Measurements from ENCODE around the gene MCM3AP.
"Not testable (repeated sequence)": the region's sequence is repeated elsewhere in the genome, so short reads cannot be mapped to it uniquely, and the experiment has no call there.

The MCM3AP gene

DNA sequence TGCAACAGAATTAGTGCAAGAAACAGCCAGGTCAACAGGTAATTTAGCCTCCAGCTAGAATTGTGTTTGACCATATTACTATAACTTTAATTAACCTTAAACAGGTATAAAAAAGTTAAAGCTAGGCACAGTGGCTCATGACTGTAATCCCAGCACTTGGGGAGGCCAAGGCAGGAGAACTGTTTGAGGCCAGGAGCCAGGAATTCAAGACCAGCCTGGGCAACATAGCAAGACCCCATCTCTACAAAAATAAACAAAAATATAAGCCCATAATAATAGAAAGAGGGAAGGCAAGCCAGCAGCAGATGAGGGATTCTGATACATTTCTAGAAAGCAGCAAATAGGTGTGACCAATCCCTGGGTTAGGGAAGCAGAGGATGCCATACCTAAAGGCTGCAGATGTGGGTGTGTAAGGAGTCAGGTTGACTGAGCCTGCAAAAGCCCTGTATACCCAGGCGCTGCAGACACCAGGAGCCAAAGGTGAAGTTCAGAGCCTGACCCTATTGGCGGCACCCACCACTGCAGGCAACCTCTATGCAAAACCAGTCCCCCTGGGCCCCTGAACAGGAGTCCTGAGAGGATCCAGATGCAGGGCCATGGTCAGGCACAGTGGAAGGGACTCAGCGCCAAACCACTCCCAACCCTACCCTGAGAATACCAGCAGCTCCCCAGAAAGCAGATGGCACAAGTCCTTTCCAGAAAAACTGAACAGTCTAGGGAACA, 37.6 kb downstream of the MCM3AP start:
- Histone ChIP-seq H4K20me1 (peaks cover 32% of the 10 kb centered on the region; the same call in 1 of the 2 replicates), H3K4me1 (peaks cover 31% of the 10 kb centered on the region)
- no peak for TF ChIP-seq Cebpa-rat (IDR thresholded peaks at IDR 0.05)

DNA sequence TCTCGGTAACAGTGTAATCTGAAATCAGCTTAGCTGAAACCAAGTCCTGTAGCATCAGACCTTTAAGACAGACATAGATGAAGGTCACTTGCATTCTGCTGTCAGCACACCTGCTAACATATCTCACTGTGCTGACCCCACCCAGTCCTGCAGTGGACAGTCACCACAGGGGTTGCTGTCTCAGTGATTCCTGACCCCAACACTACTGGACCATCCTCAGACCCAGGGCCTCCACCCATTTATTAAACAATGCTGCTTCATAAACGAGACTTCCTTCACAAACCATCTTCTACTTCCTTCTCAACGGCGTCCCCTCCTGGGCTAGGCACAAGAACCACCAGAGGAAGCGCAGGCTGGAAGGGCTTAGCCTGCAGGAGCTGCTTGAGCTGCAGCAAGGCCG, 39.1 kb downstream of the MCM3AP start:
- no peak overlapping the region for H3K4me3 ChIP-seq
- H3K4me1 ChIP-seq = peaks cover 16% of the 10 kb centered on the region
- no peaks in the 10 kb centered on the region for H3K9me3 ChIP-seq
- no peak for TF ChIP-seq Cebpa-rat (IDR thresholded peaks at IDR 0.05)
- no peak overlapping the region for H3K4me2 ChIP-seq
- no peaks in the 10 kb centered on the region for H3K27me3 ChIP-seq
- no peak overlapping the region for H3K27ac ChIP-seq
- H3K9ac ChIP-seq = no peak overlapping the region
- H4K20me1 ChIP-seq = peaks cover 32% of the 10 kb centered on the region; the same call in 1 of the 2 replicates
- peaks cover 100% of the 10 kb centered on the region for H3K36me3 ChIP-seq

More for the DNA sequence above, 37.6 kb downstream of the MCM3AP start:
- Histone ChIP-seq H3K9me3 (no peaks in the 10 kb centered on the region), H3K27ac (no peak overlapping the region), H3K36me3 (peaks cover 100% of the 10 kb centered on the region), H3K4me3 (no peak overlapping the region), H3K9ac (no peak overlapping the region), H3K4me2 (no peak overlapping the region), H3K27me3 (no peaks in the 10 kb centered on the region)

DNA sequence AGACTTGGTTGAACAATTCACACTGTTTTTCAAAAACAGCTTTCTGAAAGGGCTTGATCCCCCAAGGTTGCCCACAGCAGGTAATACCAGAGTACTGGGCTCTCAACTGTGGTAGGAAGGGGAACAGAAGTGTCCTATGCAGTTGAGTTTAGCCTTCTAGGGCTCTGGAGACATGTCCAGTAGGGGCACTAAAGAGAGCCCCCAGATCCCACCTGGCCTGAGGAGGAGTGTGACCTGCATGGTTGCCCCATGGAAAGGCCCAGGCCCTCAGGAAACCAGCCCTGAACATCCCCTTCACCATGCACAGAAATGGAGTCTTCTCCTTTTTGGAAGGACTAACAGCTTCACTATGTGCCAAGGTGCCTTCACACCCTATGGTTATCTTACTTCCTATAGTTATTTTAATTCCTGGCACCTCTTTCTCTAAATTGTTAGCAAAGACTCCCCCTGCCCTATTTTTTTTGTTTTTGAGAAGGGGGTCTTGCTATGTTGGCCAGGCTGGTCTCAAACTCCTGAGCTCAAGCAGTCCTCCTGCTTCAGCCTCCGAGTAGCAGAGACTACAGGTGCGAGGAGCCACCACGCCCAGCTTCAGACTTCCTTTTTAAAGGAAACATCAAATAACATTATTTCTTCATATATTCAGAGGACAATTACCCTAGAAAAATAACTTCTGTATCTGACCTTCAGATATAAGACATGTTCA, 40.0 kb downstream of the MCM3AP start:
- Histone ChIP-seq H3K9ac (no peak overlapping the region), H3K4me1 (peaks cover 11% of the 10 kb centered on the region), H3K27ac (no peak overlapping the region), H3K9me3 (no peaks in the 10 kb centered on the region), H3K27me3 (no peaks in the 10 kb centered on the region), H3K4me2 (no peak overlapping the region), H3K36me3 (peaks cover 100% of the 10 kb centered on the region), H4K20me1 (peaks cover 37% of the 10 kb centered on the region; the same call in 1 of the 2 replicates), H3K4me3 (no peak overlapping the region)
- no peak for TF ChIP-seq Cebpa-rat (IDR thresholded peaks at IDR 0.05)

DNA sequence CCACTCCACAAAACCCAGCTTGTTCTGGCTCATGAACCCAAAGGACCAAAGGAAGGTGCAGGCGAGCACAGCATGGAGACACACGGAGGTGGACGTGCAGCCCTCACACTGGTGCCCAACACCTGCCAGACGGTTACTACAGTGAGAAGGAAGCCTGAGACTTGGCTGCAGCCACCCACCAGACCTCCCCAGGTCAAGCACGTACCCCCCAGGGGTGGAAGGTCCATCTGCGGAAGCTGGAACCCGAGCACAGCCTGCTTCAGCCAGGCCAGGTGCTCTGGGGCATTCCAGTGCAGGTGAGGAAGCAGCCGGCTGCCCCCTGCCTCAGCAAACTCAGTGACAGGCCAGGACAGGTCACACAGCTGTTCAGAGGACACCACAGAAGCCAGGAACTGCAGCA, 40.8 kb downstream of the MCM3AP start:
- Histone ChIP-seq H3K27ac (no peak overlapping the region), H3K9me3 (no peaks in the 10 kb centered on the region), H4K20me1 (peaks cover 38% of the 10 kb centered on the region; the same call in 1 of the 2 replicates), H3K4me1 (peaks cover 8% of the 10 kb centered on the region), H3K9ac (no peak overlapping the region), H3K4me2 (no peak overlapping the region), H3K4me3 (no peak overlapping the region), H3K36me3 (peaks cover 100% of the 10 kb centered on the region), H3K27me3 (no peaks in the 10 kb centered on the region)
- TF ChIP-seq Cebpa-rat (IDR thresholded peaks at IDR 0.05) = no peak

DNA sequence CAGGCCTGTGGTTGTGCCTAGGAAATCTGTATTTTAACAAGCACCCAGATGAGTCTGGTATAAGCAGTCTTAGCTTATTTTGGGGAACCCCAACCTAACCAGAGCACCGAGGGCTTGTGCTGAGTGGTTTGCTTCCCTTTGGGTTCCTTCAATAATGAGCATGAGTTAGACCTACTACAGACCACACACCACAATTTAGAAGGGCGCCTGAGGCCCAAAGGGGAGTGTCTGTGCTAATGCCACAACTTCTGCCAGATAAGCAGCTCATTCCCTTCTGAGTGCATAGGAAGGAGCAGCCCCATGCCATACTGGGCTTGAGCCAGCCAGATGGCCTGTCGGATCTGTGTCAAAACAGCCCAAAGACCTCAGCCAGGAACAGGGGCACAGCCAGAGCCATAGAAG, 41.5 kb downstream of the MCM3AP start:
- peaks cover 100% of the 10 kb centered on the region for H3K36me3 ChIP-seq
- H3K27ac ChIP-seq = no peak overlapping the region
- no peaks in the 10 kb centered on the region for H3K9me3 ChIP-seq
- no peak overlapping the region for H3K9ac ChIP-seq
- peak overlapping the region; percentile 39; the same call in 1 of the 2 replicates for H3K4me2 ChIP-seq
- TF ChIP-seq Cebpa-rat (IDR thresholded peaks at IDR 0.05) = no peak
- H3K4me3 ChIP-seq = no peak overlapping the region
- H3K4me1 ChIP-seq = peaks cover 8% of the 10 kb centered on the region
- peaks cover 35% of the 10 kb centered on the region; the same call in 1 of the 2 replicates for H4K20me1 ChIP-seq
- no peaks in the 10 kb centered on the region for H3K27me3 ChIP-seq

DNA sequence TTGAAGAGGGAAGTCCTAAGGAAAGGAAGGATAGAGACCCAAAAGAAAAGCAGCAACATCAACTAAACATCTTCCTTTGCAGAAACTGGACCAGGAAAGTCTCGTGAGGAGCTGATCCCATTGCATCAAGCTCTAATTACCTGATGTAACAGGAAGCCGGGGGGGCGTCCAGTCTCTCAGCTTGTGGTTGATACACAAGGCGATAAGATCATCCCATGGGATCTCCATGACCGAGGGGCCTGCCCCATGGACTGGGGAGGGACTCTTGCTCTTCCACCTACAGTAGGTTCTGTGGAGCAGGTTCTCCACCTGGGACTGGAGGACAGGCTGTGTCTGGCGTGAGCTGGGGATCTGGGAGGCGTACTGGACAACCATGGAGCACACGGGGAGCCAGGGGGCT, 42.1 kb downstream of the MCM3AP start:
- H3K27me3 ChIP-seq = no peaks in the 10 kb centered on the region
- no peak overlapping the region for H3K27ac ChIP-seq
- no peaks in the 10 kb centered on the region for H3K9me3 ChIP-seq
- no peak overlapping the region for H3K4me3 ChIP-seq
- H3K36me3 ChIP-seq = peaks cover 99% of the 10 kb centered on the region
- H3K4me2 ChIP-seq = peak overlapping the region; percentile 39
- no peak for TF ChIP-seq Cebpa-rat (IDR thresholded peaks at IDR 0.05)
- 0 out of 2 replicates have a peak overlapping the region, but pooled peaks have one; percentile 31 for H3K9ac ChIP-seq
- peaks cover 8% of the 10 kb centered on the region for H3K4me1 ChIP-seq
- peaks cover 38% of the 10 kb centered on the region; the same call in 1 of the 2 replicates for H4K20me1 ChIP-seq

DNA sequence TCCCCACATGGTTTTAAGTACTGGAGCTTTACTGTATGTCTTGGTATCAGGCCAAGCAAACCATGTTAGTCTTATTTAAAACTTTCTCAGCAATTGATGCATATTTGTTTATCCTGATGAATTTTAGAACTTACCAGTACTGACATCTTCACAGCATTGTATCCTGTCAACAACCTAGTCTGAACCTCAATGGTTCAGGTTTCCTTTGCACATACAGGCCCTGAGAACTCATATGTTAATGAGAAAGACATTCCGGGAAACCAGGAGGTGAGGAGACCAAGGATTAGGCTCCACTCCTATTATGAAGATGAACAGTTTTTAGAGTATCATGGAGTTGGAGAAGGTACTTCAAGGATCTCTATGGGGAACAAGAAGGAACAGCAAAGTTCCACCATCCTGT, 43.8 kb downstream of the MCM3AP start:
- H3K27ac ChIP-seq, H3K4me1 ChIP-seq, H3K9ac ChIP-seq, H3K27me3 ChIP-seq, H3K4me3 ChIP-seq, H3K4me2 ChIP-seq, H3K9me3 ChIP-seq: not testable (repeated sequence)
- Histone ChIP-seq H4K20me1 (peaks cover 30% of the 10 kb centered on the region; the same call in 1 of the 2 replicates), H3K36me3 (peaks cover 90% of the 10 kb centered on the region)

DNA sequence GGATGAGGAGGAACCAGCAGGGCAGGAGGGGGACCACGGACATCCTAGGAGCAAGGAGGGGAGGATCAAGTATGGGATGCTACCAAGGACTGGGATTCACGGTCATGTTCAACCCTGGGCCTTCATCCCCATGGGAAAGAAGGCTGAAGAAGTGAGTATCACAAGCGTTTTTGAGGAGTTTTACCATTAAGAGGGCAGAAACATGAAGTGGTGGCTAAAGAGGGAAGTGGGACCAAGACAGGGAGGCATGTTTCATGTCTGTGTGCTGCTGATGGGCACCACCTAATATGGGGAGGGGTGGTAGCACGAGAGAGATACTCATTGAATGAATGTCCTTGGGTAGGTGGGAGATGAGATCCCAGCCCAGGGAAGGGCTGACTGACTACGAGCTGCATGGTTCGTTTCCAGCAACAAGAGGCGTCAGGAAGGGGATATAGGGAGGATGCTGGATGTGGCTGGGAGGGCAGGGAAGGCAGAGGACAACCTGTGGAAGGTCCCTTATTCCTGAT, 45.5 kb downstream of the MCM3AP start:
- Histone ChIP-seq H3K9ac (no peak overlapping the region), H3K27me3 (no peaks in the 10 kb centered on the region), H3K4me2 (no peak overlapping the region), H3K27ac (no peak overlapping the region), H4K20me1 (peaks cover 39% of the 10 kb centered on the region), H3K9me3 (no peaks in the 10 kb centered on the region), H3K4me3 (no peak overlapping the region), H3K36me3 (peaks cover 90% of the 10 kb centered on the region), H3K4me1 (peaks cover 8% of the 10 kb centered on the region)
- no peak for TF ChIP-seq Cebpa-rat (IDR thresholded peaks at IDR 0.05)

DNA sequence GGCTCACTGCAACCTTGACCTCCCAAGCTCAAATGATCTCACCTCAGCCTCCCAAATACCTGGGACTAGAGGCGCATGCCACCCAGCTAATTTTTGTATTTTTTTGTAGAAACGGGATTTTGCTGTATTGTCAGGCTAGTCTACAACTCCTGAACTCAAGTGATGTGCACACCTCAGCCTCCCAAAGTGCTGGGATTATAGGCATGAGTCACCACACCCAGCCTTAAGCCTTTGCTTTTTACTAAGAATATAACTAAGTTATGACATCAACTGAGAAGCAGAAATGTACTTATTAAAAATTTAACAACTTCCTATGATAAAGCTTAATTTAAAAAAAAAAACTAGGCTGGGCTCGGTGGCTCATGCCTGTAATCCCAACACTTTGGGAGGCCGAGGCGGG, 47.9 kb downstream of the MCM3AP start:
- Histone ChIP-seq H3K4me1 (no peaks in the 10 kb centered on the region), H3K27me3 (no peaks in the 10 kb centered on the region), H3K4me2 (no peak overlapping the region), H4K20me1 (peaks cover 38% of the 10 kb centered on the region), H3K36me3 (peaks cover 90% of the 10 kb centered on the region), H3K9me3 (no peaks in the 10 kb centered on the region), H3K9ac (no peak overlapping the region), H3K27ac (no peak overlapping the region), H3K4me3 (no peak overlapping the region)
- no peak for TF ChIP-seq Cebpa-rat (IDR thresholded peaks at IDR 0.05)

DNA sequence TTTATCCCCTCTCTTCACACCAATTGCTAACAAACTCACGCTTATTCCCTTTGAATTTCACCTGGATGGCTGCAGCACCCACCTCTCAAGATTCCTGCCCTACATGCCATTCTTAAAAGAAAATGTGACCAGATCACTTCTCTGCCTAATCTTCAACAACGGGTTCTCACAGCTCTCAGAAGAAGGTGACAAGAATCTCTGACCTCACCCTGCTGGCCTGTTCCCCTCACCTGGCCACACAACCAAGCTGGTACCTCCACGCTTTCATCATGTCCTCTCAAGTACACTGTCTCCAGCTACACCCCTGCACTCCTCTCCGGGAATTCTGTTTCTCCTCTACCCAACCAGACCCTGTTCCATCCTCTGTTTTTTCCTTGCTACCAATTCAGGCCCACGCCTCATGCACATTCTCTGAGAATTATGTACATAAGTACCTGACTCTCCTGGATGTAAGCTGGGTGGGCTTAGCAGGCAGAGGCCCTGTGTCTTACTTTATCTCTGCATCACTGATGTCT, 50.9 kb downstream of the MCM3AP start:
- Histone ChIP-seq H3K27me3 (no peaks in the 10 kb centered on the region), H4K20me1 (peaks cover 30% of the 10 kb centered on the region), H3K36me3 (peaks cover 79% of the 10 kb centered on the region)

More for the DNA sequence above, 50.9 kb downstream of the MCM3AP start:
- Histone ChIP-seq H3K9me3 (no peaks in the 10 kb centered on the region), H3K4me2 (no peak overlapping the region), H3K4me3 (no peak overlapping the region), H3K9ac (no peak overlapping the region), H3K27ac (no peak overlapping the region), H3K4me1 (peaks cover 21% of the 10 kb centered on the region)
- no peak for TF ChIP-seq Cebpa-rat (IDR thresholded peaks at IDR 0.05)
